HG02678 (cell line): Measurements from ENCODE around the gene FASN.
"Not testable (repeated sequence)": the region's sequence is repeated elsewhere in the genome, so short reads cannot be mapped to it uniquely, and the experiment has no call there.

Experiments
- ATAC-seq: cut with Tn5 transposase; IDR thresholded peaks from one replicate; pipeline ENCODE4 v1.9.1; 2021; ENCODE audit warnings: mild to moderate bottlenecking, moderate library complexity; ENCODE audit not compliant: unreplicated experiment

The FASN gene

GRCh38 chr17:82047914-82048570 lies 50.0 kb downstream of the FASN start:
- ATAC-seq: no peak

- no peak for ATAC-seq
These were observed 50.7 kb downstream of the FASN start for GRCh38 chr17:82047379-82047778.

GRCh38 chr17:82046903-82047302 lies 51.1 kb downstream of the FASN start:
- ATAC-seq: no peak

GRCh38 chr17:82045936-82046484 lies 52.0 kb downstream of the FASN start:
- ATAC-seq: no peak

- no peak for ATAC-seq
These were observed 54.5 kb downstream of the FASN start for GRCh38 chr17:82043507-82043906.

- ATAC-seq: no peak
These were observed 55.4 kb downstream of the FASN start for GRCh38 chr17:82042649-82043048.

- ATAC-seq: no peak
These were observed 56.8 kb downstream of the FASN start for GRCh38 chr17:82041144-82041814.

- ATAC-seq: no peak
These were observed 58.2 kb downstream of the FASN start for GRCh38 chr17:82039695-82040299.

- ATAC-seq: not testable (repeated sequence)
These were observed 59.1 kb downstream of the FASN start for GRCh38 chr17:82038796-82039409.

GRCh38 chr17:82037889-82038195 lies 60.2 kb downstream of the FASN start:
- no peak for ATAC-seq

- ATAC-seq: peak; percentile 91
These were observed 60.7 kb downstream of the FASN start, which contains the start of gene DCXR for GRCh38 chr17:82037092-82037888. DCXR (minus strand) TSS chr17:82037697; CDS start chr17:82037682, 15 bp downstream.

- ATAC-seq: no peak
These were observed 61.4 kb downstream of the FASN start for GRCh38 chr17:82036634-82037091.

GRCh38 chr17:82035956-82036633 lies 61.9 kb downstream of the FASN start:
- no peak for ATAC-seq

GRCh38 chr17:82035488-82035887 lies 62.5 kb downstream of the FASN start:
- ATAC-seq: no peak

GRCh38 chr17:82034371-82035011 lies 63.5 kb downstream of the FASN start:
- no peak for ATAC-seq

- ATAC-seq: no peak
These were observed 64.5 kb downstream of the FASN start for GRCh38 chr17:82033359-82034085.

- no peak for ATAC-seq
These were observed 66.0 kb downstream of the FASN start for GRCh38 chr17:82031885-82032627.

- no peak for ATAC-seq
These were observed 66.6 kb downstream of the FASN start, which contains the start of gene RAC3 for GRCh38 chr17:82031303-82031884. RAC3 (plus strand) TSS chr17:82031678; CDS start chr17:82031762, 84 bp downstream.
